ENCODE data around the gene TMX3. TPM values are rescaled to one million over a fixed set of nuclear protein-coding genes. Genes with fewer than 3 reads are reported as not detected.

The TMX3 gene
- total RNA-seq, 2 experiments from 2014 or later, result 30.9 to 33.3 TPM

DNA sequence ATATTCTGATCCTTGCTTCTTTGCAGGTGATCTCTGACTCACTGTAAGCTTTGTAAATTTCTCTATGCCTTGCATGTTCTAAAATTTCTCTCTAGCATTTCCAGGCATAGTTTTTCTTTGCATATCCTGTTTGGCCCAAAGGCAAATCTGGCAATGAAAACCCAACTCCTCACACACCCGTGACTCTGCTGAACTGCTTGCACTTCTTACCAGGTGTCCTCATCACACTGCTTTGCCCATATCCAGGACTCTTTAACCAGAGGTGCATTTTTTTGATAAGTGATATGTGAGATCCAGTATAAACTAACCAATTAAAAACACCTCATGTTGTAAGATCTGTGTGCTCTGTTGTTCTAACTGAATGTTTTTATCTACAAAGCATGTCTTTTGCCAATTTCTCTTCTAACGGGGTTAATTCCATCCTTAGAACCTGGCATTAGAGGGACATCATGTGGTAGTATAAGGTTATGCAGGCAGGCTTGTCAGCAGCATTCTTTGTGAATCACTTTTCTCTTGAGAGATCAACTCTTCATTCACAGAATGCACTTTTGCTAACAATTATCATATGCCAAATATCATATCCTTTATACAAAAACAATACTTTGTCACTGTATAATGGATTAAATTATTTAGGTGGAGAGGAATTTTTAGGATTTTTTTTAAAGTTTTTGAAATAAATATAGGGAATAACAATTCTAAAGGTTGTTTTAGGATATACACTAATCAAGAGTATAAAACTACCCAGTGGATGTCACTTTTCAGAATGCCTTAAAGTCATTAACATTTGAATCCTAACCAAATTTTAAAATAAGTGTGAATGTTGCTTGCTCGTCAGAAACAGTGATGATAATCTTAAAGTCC is 20.8 kb upstream of the TMX3 start:
- no peaks in the 10 kb centered on the region for H3K4me1 Mint-ChIP-seq (ENCODE audit: low read depth)
- intact Hi-C loops (cut with DNase I, micrococcal nuclease), result loop anchor here (1.0 to 2.0 kb wide), 2 partner anchors 1518 to 1519 kb away; no protein-coding TSS in a partner anchor
- TF ChIP-seq, protein P1, sequence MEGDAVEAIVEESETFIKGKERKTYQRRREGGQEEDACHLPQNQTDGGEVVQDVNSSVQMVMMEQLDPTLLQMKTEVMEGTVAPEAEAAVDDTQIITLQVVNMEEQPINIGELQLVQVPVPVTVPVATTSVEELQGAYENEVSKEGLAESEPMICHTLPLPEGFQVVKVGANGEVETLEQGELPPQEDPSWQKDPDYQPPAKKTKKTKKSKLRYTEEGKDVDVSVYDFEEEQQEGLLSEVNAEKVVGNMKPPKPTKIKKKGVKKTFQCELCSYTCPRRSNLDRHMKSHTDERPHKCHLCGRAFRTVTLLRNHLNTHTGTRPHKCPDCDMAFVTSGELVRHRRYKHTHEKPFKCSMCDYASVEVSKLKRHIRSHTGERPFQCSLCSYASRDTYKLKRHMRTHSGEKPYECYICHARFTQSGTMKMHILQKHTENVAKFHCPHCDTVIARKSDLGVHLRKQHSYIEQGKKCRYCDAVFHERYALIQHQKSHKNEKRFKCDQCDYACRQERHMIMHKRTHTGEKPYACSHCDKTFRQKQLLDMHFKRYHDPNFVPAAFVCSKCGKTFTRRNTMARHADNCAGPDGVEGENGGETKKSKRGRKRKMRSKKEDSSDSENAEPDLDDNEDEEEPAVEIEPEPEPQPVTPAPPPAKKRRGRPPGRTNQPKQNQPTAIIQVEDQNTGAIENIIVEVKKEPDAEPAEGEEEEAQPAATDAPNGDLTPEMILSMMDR (IDR thresholded peaks at IDR 0.05), result peak; percentile 51
- no peaks in the 10 kb centered on the region for H3K27me3 ChIP-seq (ENCODE audit: control insufficient read depth in 1 of 2, insufficient read depth in 2 of 2, low read length in 2 of 2)
- POLR2A ChIA-PET, result no interaction called here
- no peak overlapping the region for H3K27ac ChIP-seq (ENCODE audit: low read depth in 1 of 2, low read length in 2 of 2)
- H3K36me3 Mint-ChIP-seq (ENCODE audit: low read depth), result no peaks in the 10 kb centered on the region
- H3K36me3 ChIP-seq (ENCODE audit: insufficient read depth, low read length), result no peaks in the 10 kb centered on the region
- CTCF ChIA-PET, result no interaction called here
- H3K4me3 ChIP-seq (ENCODE audit: low read length), result no peak overlapping the region
- ATAC-seq (ENCODE audit: poor library complexity) (peak; percentile 64), DNase-seq (peak in 3 of 14 experiments; percentile 43 to 58 (median 53))
- H3K4me1 ChIP-seq (ENCODE audit: insufficient read depth, low read length), result no peaks in the 10 kb centered on the region
- no peaks in the 10 kb centered on the region for H3K9me3 ChIP-seq (ENCODE audit: control insufficient read depth in 1 of 2, insufficient read depth in 1 of 2, low read length in 2 of 2)
- no peaks in the 10 kb centered on the region for H3K9me3 Mint-ChIP-seq
- H3K4me3 Mint-ChIP-seq, result no peak overlapping the region
- no peaks in the 10 kb centered on the region for H3K27me3 Mint-ChIP-seq
- no peak overlapping the region for H3K27ac Mint-ChIP-seq

DNA sequence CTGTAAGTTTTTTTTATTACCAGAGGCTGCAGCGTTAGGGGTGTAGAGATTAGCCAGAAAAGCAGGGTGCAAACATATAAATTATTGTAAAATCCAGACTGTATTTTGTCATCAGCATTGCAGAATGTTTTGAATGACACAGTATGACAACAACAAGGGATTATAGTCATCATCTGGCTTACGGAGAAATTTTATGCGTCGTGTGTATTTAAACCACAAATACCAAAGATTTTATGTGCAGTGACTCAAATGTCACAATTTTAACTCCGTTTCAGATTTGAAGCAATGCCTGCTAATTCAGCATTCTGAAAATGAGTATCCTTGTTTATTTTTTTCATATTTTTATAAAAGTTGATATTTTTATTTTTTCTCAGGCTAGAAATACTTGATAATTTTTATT is 19.4 kb upstream of the TMX3 start:
- no peaks in the 10 kb centered on the region for H3K36me3 ChIP-seq (ENCODE audit: insufficient read depth, low read length)
- intact Hi-C loops (cut with DNase I, micrococcal nuclease), result loop anchor here in 1 of 2 experiments (2.0 to 5.0 kb wide), 2 partner anchors 72 to 1518 kb away; no protein-coding TSS in a partner anchor
- Mint-ChIP-seq H3K27ac (no peak overlapping the region), H3K36me3 (ENCODE audit: low read depth) (no peaks in the 10 kb centered on the region), H3K9me3 (no peaks in the 10 kb centered on the region), H3K4me1 (ENCODE audit: low read depth) (no peaks in the 10 kb centered on the region), H3K4me3 (no peak overlapping the region), H3K27me3 (no peaks in the 10 kb centered on the region)
- H3K27me3 ChIP-seq (ENCODE audit: control insufficient read depth in 1 of 2, insufficient read depth in 2 of 2, low read length in 2 of 2), result no peaks in the 10 kb centered on the region
- no peaks in the 10 kb centered on the region for H3K9me3 ChIP-seq (ENCODE audit: control insufficient read depth in 1 of 2, insufficient read depth in 1 of 2, low read length in 2 of 2)
- DNase-seq (no peak), ATAC-seq (ENCODE audit: poor library complexity) (no peak)
- ChIA-PET CTCF (no interaction called here), POLR2A (no interaction called here)
- no peaks in the 10 kb centered on the region for H3K4me1 ChIP-seq (ENCODE audit: insufficient read depth, low read length)
- TF ChIP-seq, protein P1 (IDR thresholded peaks at IDR 0.05), result no peak
- no peak overlapping the region for H3K27ac ChIP-seq (ENCODE audit: low read depth in 1 of 2, low read length in 2 of 2)
- no peak overlapping the region for H3K4me3 ChIP-seq (ENCODE audit: low read length)

DNA sequence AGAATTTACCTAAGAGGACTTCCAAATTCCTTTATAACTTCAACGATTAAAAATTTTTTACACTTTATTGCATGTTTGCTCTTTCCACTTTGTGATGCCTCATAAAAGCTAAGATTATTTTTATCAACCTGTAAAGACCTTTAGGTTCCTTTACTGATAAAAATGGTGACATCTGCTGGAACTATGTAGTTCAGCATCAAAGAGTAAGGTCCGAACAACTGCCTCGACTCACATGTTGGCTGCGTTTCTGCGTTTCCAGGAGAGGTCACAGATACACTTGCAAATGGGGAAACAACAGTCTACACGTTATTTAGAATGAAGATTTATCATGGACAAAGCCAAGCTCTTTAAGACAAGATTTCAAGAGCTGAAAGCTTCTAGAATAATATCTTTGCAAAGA is 18.8 kb upstream of the TMX3 start:
- Histone ChIP-seq H3K27ac (ENCODE audit: low read depth in 1 of 2, low read length in 2 of 2) (no peak overlapping the region), H3K36me3 (ENCODE audit: insufficient read depth, low read length) (no peaks in the 10 kb centered on the region), H3K27me3 (ENCODE audit: control insufficient read depth in 1 of 2, insufficient read depth in 2 of 2, low read length in 2 of 2) (no peaks in the 10 kb centered on the region), H3K4me1 (ENCODE audit: insufficient read depth, low read length) (no peaks in the 10 kb centered on the region), H3K9me3 (ENCODE audit: control insufficient read depth in 1 of 2, insufficient read depth in 1 of 2, low read length in 2 of 2) (no peaks in the 10 kb centered on the region), H3K4me3 (ENCODE audit: low read length) (no peak overlapping the region)
- H3K4me1 Mint-ChIP-seq (ENCODE audit: low read depth), result no peaks in the 10 kb centered on the region
- H3K4me3 Mint-ChIP-seq, result no peak overlapping the region
- ChIA-PET POLR2A (no interaction called here), CTCF (no interaction called here)
- ATAC-seq (ENCODE audit: poor library complexity) (no peak), DNase-seq (no peak)
- no peaks in the 10 kb centered on the region for H3K36me3 Mint-ChIP-seq (ENCODE audit: low read depth)
- TF ChIP-seq, protein P1 (IDR thresholded peaks at IDR 0.05), result no peak
- intact Hi-C loops (cut with DNase I, micrococcal nuclease), result loop anchor here in 1 of 2 experiments (2.0 to 5.0 kb wide), 2 partner anchors 71 to 1517 kb away; no protein-coding TSS in a partner anchor
- H3K9me3 Mint-ChIP-seq, result no peaks in the 10 kb centered on the region
- no peaks in the 10 kb centered on the region for H3K27me3 Mint-ChIP-seq
- H3K27ac Mint-ChIP-seq, result no peak overlapping the region

Data from CD4-positive, alpha-beta T cell (primary cell).